B cell (primary cell): ENCODE results near the gene LIPC. TPM values are rescaled to one million over a fixed set of nuclear protein-coding genes. Genes with fewer than 3 reads are reported as not detected.

ENCODE experiments used
- ATAC-seq: fragments of 200-7000 bp; cut with Tn5 transposase; one replicate; pipeline ENCODE4 v1.10.0; 2021; ENCODE audit warnings: low read depth, mild to moderate bottlenecking, moderate number of reproducible peaks, moderate library complexity
- CTCF ChIA-PET: fragments of 350-600 bp; sonication (Branson Sonifier 250); formaldehyde crosslinking; loops from one replicate; lab custom pipeline; 2021; ENCODE audit warnings: antibody characterized with exemption, inconsistent platforms; lab: Charles Lee
- POLR2A ChIA-PET: fragments of 350-600 bp; sonication (Branson Sonifier 250); formaldehyde crosslinking; loops from one replicate; lab custom pipeline; 2021; ENCODE audit warnings: antibody characterized with exemption; lab: Charles Lee
- DNase-seq: peaks from one replicate; pipeline ENCODE4 v3.0.0; 2013
- H2AFZ ChIP-seq: 2 replicates; pipeline ENCODE4 v1.6.1; 2012; ENCODE audit warnings: mild to moderate bottlenecking, low read depth, low read length; ENCODE audit not compliant: insufficient read depth, poor library complexity, severe bottlenecking
- H3K27ac ChIP-seq, 2 donors: 1 replicate in 1 of 2; 2 replicates in 1 of 2; pipeline ENCODE4 v1.5.1; 2012 to 2013; ENCODE audit warnings: low read length in 2 of 2, mild to moderate bottlenecking in 2 of 2, moderate library complexity in 1 of 2
- H3K27me3 ChIP-seq, 4 experiments: fragments of 200-600 bp in 1 of 4; sonication (generic) in 1 of 4; replicated peaks in 1 of 4; 1 replicate in 2 of 4; 2 replicates in 2 of 4; pipeline versions ENCODE4 v1.6.1 to v1.7.0; 2013 to 2016; ENCODE audit warnings: low read length in 3 of 4, mild to moderate bottlenecking in 2 of 4, mixed read lengths in 1 of 4, moderate library complexity in 1 of 4; ENCODE audit not compliant: insufficient read depth in 4 of 4, control insufficient read depth in 3 of 4; ENCODE audit errors: control extremely low read depth in 1 of 4
- H3K36me3 ChIP-seq, 2 experiments: replicated peaks in 1 of 2; 1 replicate in 1 of 2; 2 replicates in 1 of 2; pipeline versions ENCODE4 v1.6.1 to v1.7.1; 2013; ENCODE audit warnings: low read length in 1 of 2; ENCODE audit not compliant: insufficient read depth in 2 of 2, control insufficient read depth in 1 of 2; ENCODE audit errors: control extremely low read depth in 1 of 2, extremely low read depth in 1 of 2
- H3K4me1 ChIP-seq, 2 donors: fragments of 200-600 bp in 1 of 2; sonication (generic) in 1 of 2; 1 replicate in 1 of 2; 2 replicates in 1 of 2; pipeline versions ENCODE4 v1.5.1 to v1.6.1; 2013 to 2017; ENCODE audit warnings: low read length in 2 of 2; ENCODE audit not compliant: control insufficient read depth in 2 of 2, insufficient read depth in 2 of 2
- H3K4me2 ChIP-seq: replicated peaks from 2 replicates; pipeline ENCODE3; 2012; ENCODE audit warnings: mild to moderate bottlenecking, low read depth, low read length; ENCODE audit not compliant: poor library complexity, severe bottlenecking
- H3K4me3 ChIP-seq, 5 experiments: fragments of 200-600 bp in 1 of 5; sonication (generic) in 1 of 5; 1 replicate in 3 of 5; 2 replicates in 2 of 5; pipeline versions ENCODE4 v1.5.1 to v1.7.0; 2011 to 2016; ENCODE audit warnings: low read length in 4 of 5, mild to moderate bottlenecking in 4 of 5, low read depth in 2 of 5, control low read depth in 1 of 5, moderate library complexity in 1 of 5; ENCODE audit not compliant: insufficient read depth in 1 of 5; ENCODE audit errors: control extremely low read depth in 1 of 5, extremely low read depth in 1 of 5
- H3K79me2 ChIP-seq: fragments of 200-600 bp; sonication (generic); one replicate; pipeline ENCODE4 v1.6.0; 2016; ENCODE audit warnings: low read length; ENCODE audit not compliant: control insufficient read depth, insufficient read depth
- H3K9ac ChIP-seq: fragments of 200-600 bp; sonication (generic); 2 replicates; pipeline ENCODE4 v1.6.1; 2017; ENCODE audit warnings: mild to moderate bottlenecking, low read length, moderate library complexity
- H3K9me3 ChIP-seq, 3 donors: one replicate each; pipeline versions ENCODE4 v1.6.1 to v1.7.1; 2013; ENCODE audit warnings: low read length in 2 of 3; ENCODE audit not compliant: control insufficient read depth in 2 of 3, insufficient read depth in 1 of 3; ENCODE audit errors: control extremely low read depth in 1 of 3
- H4K20me1 ChIP-seq: 2 replicates; pipeline ENCODE4 v1.6.0; 2012; ENCODE audit warnings: mild to moderate bottlenecking, low read length; ENCODE audit not compliant: insufficient read depth, control insufficient read depth, poor library complexity, severe bottlenecking
- H3K27ac Mint-ChIP-seq: one replicate; pipeline ENCODE4 v1.8.0; 2021; ENCODE audit warnings: mixed read lengths
- H3K27me3 Mint-ChIP-seq: one replicate; pipeline ENCODE4 v1.8.0; 2021; ENCODE audit warnings: mixed read lengths
- H3K4me1 Mint-ChIP-seq: one replicate; pipeline ENCODE4 v1.8.0; 2021; ENCODE audit warnings: mixed read lengths
- H3K4me3 Mint-ChIP-seq: one replicate; pipeline ENCODE4 v1.8.0; 2021; ENCODE audit warnings: mixed read lengths
- H3K9me3 Mint-ChIP-seq: one replicate; pipeline ENCODE4 v1.8.0; 2022; ENCODE audit warnings: mixed read lengths; ENCODE audit not compliant: insufficient read depth
- EZH2 ChIP-seq: IDR thresholded peaks from 2 replicates; pipeline ENCODE4 v1.6.1; 2012; ENCODE audit warnings: borderline replicate concordance, low read depth, mild to moderate bottlenecking, moderate library complexity, low read length; ENCODE audit not compliant: insufficient read depth, poor library complexity, severe bottlenecking
- WGBS: methylation state at CpG from one replicate; pipeline ENCODE4 v1.1.5; 2013; ENCODE audit warnings: missing lambda C conversion rate; ENCODE audit not compliant: insufficient coverage; 5-methylcytosine and 5-hydroxymethylcytosine counted together
- intact Hi-C: fragments of 100-400 bp; cut with micrococcal nuclease; formaldehyde crosslinking; loops from one replicate; pipeline ENCODE4 v1.10.0; 2022
- polyA plus RNA-seq: library from polyadenylated mRNA; depleted of rRNA; stranded (reverse); fragments of >200 nt; gene quantifications from 2 replicates; pipeline ENCODE4 v1.2.3, GENCODE V29; 2012
- total RNA-seq, 2 donors: library from RNA; stranded (reverse); fragments of 120-200 nt in 1 of 2; gene quantifications; 1 replicate in 1 of 2; 2 replicates in 1 of 2; pipeline versions ENCODE4 v1.2.3 to v1.2.4, GENCODE V29; 2013 to 2022
- TF ChIP-seq, protein P1 (sequence below): fragments of 200-600 bp; IDR thresholded peaks from one replicate; pipeline ENCODE4 v1.8.0; 2022; ENCODE audit warnings: antibody characterized with exemption, mild to moderate bottlenecking

The LIPC gene
- total and polyA plus RNA-seq, 2 donors (not counting 1 experiment from before 2014, with no cell fraction given), result not detected

DNA sequence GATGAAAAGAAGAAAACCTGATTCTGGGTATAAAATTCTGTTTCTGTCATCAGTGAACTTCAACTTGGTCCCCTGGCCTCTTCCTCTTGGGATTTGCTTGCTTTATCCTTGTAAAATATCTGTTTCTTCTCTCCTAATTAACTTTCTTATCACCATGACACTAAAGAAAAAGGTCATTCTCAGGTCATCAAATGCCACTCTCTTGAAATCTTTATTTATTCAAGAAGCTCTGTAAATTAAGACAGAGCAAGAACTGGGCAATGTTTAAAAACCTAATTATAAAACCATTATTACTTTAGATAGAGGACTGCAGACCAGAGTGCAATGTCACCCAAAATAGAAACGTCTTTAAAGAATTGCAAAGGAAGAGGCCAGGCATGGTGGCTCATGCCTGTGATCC lies 6.0 kb upstream of the LIPC start:
- ChIA-PET CTCF (no interaction called here), POLR2A (no interaction called here)
- no peaks in the 10 kb centered on the region for H3K4me1 ChIP-seq
- H3K79me2 ChIP-seq, result no peaks in the 10 kb centered on the region
- no peak overlapping the region for H2AFZ ChIP-seq
- H3K4me2 ChIP-seq, result no peak overlapping the region
- DNase-seq (no peak), ATAC-seq (no peak)
- Mint-ChIP-seq H3K4me1 (no peaks in the 10 kb centered on the region), H3K27ac (no peak overlapping the region), H3K27me3 (peaks cover 15% of the 10 kb centered on the region), H3K4me3 (no peak overlapping the region), H3K9me3 (no peaks in the 10 kb centered on the region)
- no peaks in the 10 kb centered on the region for H4K20me1 ChIP-seq
- intact Hi-C loops, result no loop called here
- TF ChIP-seq, protein P1, sequence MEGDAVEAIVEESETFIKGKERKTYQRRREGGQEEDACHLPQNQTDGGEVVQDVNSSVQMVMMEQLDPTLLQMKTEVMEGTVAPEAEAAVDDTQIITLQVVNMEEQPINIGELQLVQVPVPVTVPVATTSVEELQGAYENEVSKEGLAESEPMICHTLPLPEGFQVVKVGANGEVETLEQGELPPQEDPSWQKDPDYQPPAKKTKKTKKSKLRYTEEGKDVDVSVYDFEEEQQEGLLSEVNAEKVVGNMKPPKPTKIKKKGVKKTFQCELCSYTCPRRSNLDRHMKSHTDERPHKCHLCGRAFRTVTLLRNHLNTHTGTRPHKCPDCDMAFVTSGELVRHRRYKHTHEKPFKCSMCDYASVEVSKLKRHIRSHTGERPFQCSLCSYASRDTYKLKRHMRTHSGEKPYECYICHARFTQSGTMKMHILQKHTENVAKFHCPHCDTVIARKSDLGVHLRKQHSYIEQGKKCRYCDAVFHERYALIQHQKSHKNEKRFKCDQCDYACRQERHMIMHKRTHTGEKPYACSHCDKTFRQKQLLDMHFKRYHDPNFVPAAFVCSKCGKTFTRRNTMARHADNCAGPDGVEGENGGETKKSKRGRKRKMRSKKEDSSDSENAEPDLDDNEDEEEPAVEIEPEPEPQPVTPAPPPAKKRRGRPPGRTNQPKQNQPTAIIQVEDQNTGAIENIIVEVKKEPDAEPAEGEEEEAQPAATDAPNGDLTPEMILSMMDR, result no peak
- TF ChIP-seq EZH2, result no peak
- H3K27me3 ChIP-seq, result no peaks in the 10 kb centered on the region
- H3K9me3 ChIP-seq, result no peaks in the 10 kb centered on the region
- no peaks in the 10 kb centered on the region for H3K36me3 ChIP-seq
- 77% methylated on average over 1 of the region's 1 CpG for WGBS
- H3K9ac ChIP-seq, result no peak overlapping the region
- H3K27ac ChIP-seq, result no peak overlapping the region
- no peak overlapping the region for H3K4me3 ChIP-seq

- Histone ChIP-seq H3K27me3 (no peaks in the 10 kb centered on the region), H3K27ac (no peak overlapping the region), H4K20me1 (no peaks in the 10 kb centered on the region), H3K4me3 (no peak overlapping the region), H3K36me3 (no peaks in the 10 kb centered on the region), H3K79me2 (no peaks in the 10 kb centered on the region), H3K9ac (no peak overlapping the region), H3K9me3 (no peaks in the 10 kb centered on the region), H3K4me2 (no peak overlapping the region), H3K4me1 (no peaks in the 10 kb centered on the region), H2AFZ (no peak overlapping the region)
- Mint-ChIP-seq H3K9me3 (no peaks in the 10 kb centered on the region), H3K27me3 (peaks cover 19% of the 10 kb centered on the region), H3K27ac (no peak overlapping the region), H3K4me3 (no peak overlapping the region), H3K4me1 (no peaks in the 10 kb centered on the region)
- intact Hi-C loops, result no loop called here
- no CpG with 5 or more reads among the region's 1 CpG for WGBS
- ATAC-seq (no peak), DNase-seq (no peak)
- CTCF ChIA-PET, result no interaction called here
- TF ChIP-seq EZH2, result no peak
- TF ChIP-seq, protein P1, result no peak
- POLR2A ChIA-PET, result no interaction called here
Observed at GRCh38 chr15:58426501-58426900, 5.3 kb upstream of the LIPC start.
